B cell (primary cell): ENCODE data around the gene OXTR. TPM values are rescaled to one million over a fixed set of nuclear protein-coding genes. Genes with fewer than 3 reads are reported as not detected.

Experiments used
- ATAC-seq: fragments of 200-7000 bp; cut with Tn5 transposase; one replicate; pipeline ENCODE4 v1.10.0; 2021; ENCODE audit warnings: low read depth, mild to moderate bottlenecking, moderate number of reproducible peaks, moderate library complexity
- CTCF ChIA-PET: fragments of 350-600 bp; sonication (Branson Sonifier 250); formaldehyde crosslinking; loops from one replicate; lab custom pipeline; 2021; ENCODE audit warnings: antibody characterized with exemption, inconsistent platforms; lab: Charles Lee
- POLR2A ChIA-PET: fragments of 350-600 bp; sonication (Branson Sonifier 250); formaldehyde crosslinking; loops from one replicate; lab custom pipeline; 2021; ENCODE audit warnings: antibody characterized with exemption; lab: Charles Lee
- DNase-seq: peaks from one replicate; pipeline ENCODE4 v3.0.0; 2013
- H2AFZ ChIP-seq: 2 replicates; pipeline ENCODE4 v1.6.1; 2012; ENCODE audit warnings: mild to moderate bottlenecking, low read depth, low read length; ENCODE audit not compliant: insufficient read depth, poor library complexity, severe bottlenecking
- H3K27ac ChIP-seq, 2 donors: 1 replicate in 1 of 2; 2 replicates in 1 of 2; pipeline ENCODE4 v1.5.1; 2012 to 2013; ENCODE audit warnings: low read length in 2 of 2, mild to moderate bottlenecking in 2 of 2, moderate library complexity in 1 of 2
- H3K27me3 ChIP-seq, 4 experiments: fragments of 200-600 bp in 1 of 4; sonication (generic) in 1 of 4; replicated peaks in 1 of 4; 1 replicate in 2 of 4; 2 replicates in 2 of 4; pipeline versions ENCODE4 v1.6.1 to v1.7.0; 2013 to 2016; ENCODE audit warnings: low read length in 3 of 4, mild to moderate bottlenecking in 2 of 4, mixed read lengths in 1 of 4, moderate library complexity in 1 of 4; ENCODE audit not compliant: insufficient read depth in 4 of 4, control insufficient read depth in 3 of 4; ENCODE audit errors: control extremely low read depth in 1 of 4
- H3K36me3 ChIP-seq, 2 experiments: replicated peaks in 1 of 2; 1 replicate in 1 of 2; 2 replicates in 1 of 2; pipeline versions ENCODE4 v1.6.1 to v1.7.1; 2013; ENCODE audit warnings: low read length in 1 of 2; ENCODE audit not compliant: insufficient read depth in 2 of 2, control insufficient read depth in 1 of 2; ENCODE audit errors: control extremely low read depth in 1 of 2, extremely low read depth in 1 of 2
- H3K4me1 ChIP-seq, 2 donors: fragments of 200-600 bp in 1 of 2; sonication (generic) in 1 of 2; 1 replicate in 1 of 2; 2 replicates in 1 of 2; pipeline versions ENCODE4 v1.5.1 to v1.6.1; 2013 to 2017; ENCODE audit warnings: low read length in 2 of 2; ENCODE audit not compliant: control insufficient read depth in 2 of 2, insufficient read depth in 2 of 2
- H3K4me2 ChIP-seq: replicated peaks from 2 replicates; pipeline ENCODE3; 2012; ENCODE audit warnings: mild to moderate bottlenecking, low read depth, low read length; ENCODE audit not compliant: poor library complexity, severe bottlenecking
- H3K4me3 ChIP-seq, 5 experiments: fragments of 200-600 bp in 1 of 5; sonication (generic) in 1 of 5; 1 replicate in 3 of 5; 2 replicates in 2 of 5; pipeline versions ENCODE4 v1.5.1 to v1.7.0; 2011 to 2016; ENCODE audit warnings: low read length in 4 of 5, mild to moderate bottlenecking in 4 of 5, low read depth in 2 of 5, control low read depth in 1 of 5, moderate library complexity in 1 of 5; ENCODE audit not compliant: insufficient read depth in 1 of 5; ENCODE audit errors: control extremely low read depth in 1 of 5, extremely low read depth in 1 of 5
- H3K79me2 ChIP-seq: fragments of 200-600 bp; sonication (generic); one replicate; pipeline ENCODE4 v1.6.0; 2016; ENCODE audit warnings: low read length; ENCODE audit not compliant: control insufficient read depth, insufficient read depth
- H3K9ac ChIP-seq: fragments of 200-600 bp; sonication (generic); 2 replicates; pipeline ENCODE4 v1.6.1; 2017; ENCODE audit warnings: mild to moderate bottlenecking, low read length, moderate library complexity
- H3K9me3 ChIP-seq, 3 donors: one replicate each; pipeline versions ENCODE4 v1.6.1 to v1.7.1; 2013; ENCODE audit warnings: low read length in 2 of 3; ENCODE audit not compliant: control insufficient read depth in 2 of 3, insufficient read depth in 1 of 3; ENCODE audit errors: control extremely low read depth in 1 of 3
- H4K20me1 ChIP-seq: 2 replicates; pipeline ENCODE4 v1.6.0; 2012; ENCODE audit warnings: mild to moderate bottlenecking, low read length; ENCODE audit not compliant: insufficient read depth, control insufficient read depth, poor library complexity, severe bottlenecking
- H3K27ac Mint-ChIP-seq: one replicate; pipeline ENCODE4 v1.8.0; 2021; ENCODE audit warnings: mixed read lengths
- H3K27me3 Mint-ChIP-seq: one replicate; pipeline ENCODE4 v1.8.0; 2021; ENCODE audit warnings: mixed read lengths
- H3K4me1 Mint-ChIP-seq: one replicate; pipeline ENCODE4 v1.8.0; 2021; ENCODE audit warnings: mixed read lengths
- H3K4me3 Mint-ChIP-seq: one replicate; pipeline ENCODE4 v1.8.0; 2021; ENCODE audit warnings: mixed read lengths
- H3K9me3 Mint-ChIP-seq: one replicate; pipeline ENCODE4 v1.8.0; 2022; ENCODE audit warnings: mixed read lengths; ENCODE audit not compliant: insufficient read depth
- EZH2 ChIP-seq: IDR thresholded peaks from 2 replicates; pipeline ENCODE4 v1.6.1; 2012; ENCODE audit warnings: borderline replicate concordance, low read depth, mild to moderate bottlenecking, moderate library complexity, low read length; ENCODE audit not compliant: insufficient read depth, poor library complexity, severe bottlenecking
- WGBS: methylation state at CpG from one replicate; pipeline ENCODE4 v1.1.5; 2013; ENCODE audit warnings: missing lambda C conversion rate; ENCODE audit not compliant: insufficient coverage; 5-methylcytosine and 5-hydroxymethylcytosine counted together
- intact Hi-C: fragments of 100-400 bp; cut with micrococcal nuclease; formaldehyde crosslinking; loops from one replicate; pipeline ENCODE4 v1.10.0; 2022
- polyA plus RNA-seq: library from polyadenylated mRNA; depleted of rRNA; stranded (reverse); fragments of >200 nt; gene quantifications from 2 replicates; pipeline ENCODE4 v1.2.3, GENCODE V29; 2012
- total RNA-seq, 2 donors: library from RNA; stranded (reverse); fragments of 120-200 nt in 1 of 2; gene quantifications; 1 replicate in 1 of 2; 2 replicates in 1 of 2; pipeline versions ENCODE4 v1.2.3 to v1.2.4, GENCODE V29; 2013 to 2022
- TF ChIP-seq, protein P1 (sequence below): fragments of 200-600 bp; IDR thresholded peaks from one replicate; pipeline ENCODE4 v1.8.0; 2022; ENCODE audit warnings: antibody characterized with exemption, mild to moderate bottlenecking

The OXTR gene
- total and polyA plus RNA-seq, 2 donors (not counting 1 experiment from before 2014, with no cell fraction given): 0.13 to 0.17 TPM

DNA sequence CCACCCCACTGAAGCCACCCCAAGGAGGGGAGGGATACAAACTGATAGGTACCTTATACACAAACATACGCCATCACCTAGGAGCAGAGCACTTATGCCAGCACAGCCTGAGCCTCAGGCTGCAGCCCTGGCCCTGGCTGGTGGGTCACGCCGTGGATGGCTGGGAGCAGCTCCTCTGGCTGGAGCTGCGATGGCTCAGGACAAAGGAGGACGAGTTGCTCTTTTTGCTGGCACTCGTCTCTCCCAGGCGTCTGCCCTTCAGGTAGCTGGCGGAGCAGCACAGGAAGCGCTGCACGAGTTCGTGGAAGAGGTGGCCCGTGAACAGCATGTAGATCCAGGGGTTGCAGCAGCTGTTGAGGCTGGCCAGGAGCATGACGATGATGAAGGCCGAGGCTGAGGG is 16.6 kb downstream of the OXTR start:
- DNase-seq (no peak), ATAC-seq (no peak)
- Mint-ChIP-seq H3K27me3 (no peaks in the 10 kb centered on the region), H3K4me1 (no peaks in the 10 kb centered on the region), H3K9me3 (no peaks in the 10 kb centered on the region), H3K27ac (no peak overlapping the region), H3K4me3 (no peak overlapping the region)
- H3K4me2 ChIP-seq: no peak overlapping the region
- intact Hi-C loops: no loop called here
- H3K36me3 ChIP-seq: no peaks in the 10 kb centered on the region
- POLR2A ChIA-PET: no interaction called here
- no peaks in the 10 kb centered on the region for H3K27me3 ChIP-seq
- no peaks in the 10 kb centered on the region for H4K20me1 ChIP-seq
- H3K9ac ChIP-seq: no peak overlapping the region
- no peaks in the 10 kb centered on the region for H3K79me2 ChIP-seq
- H2AFZ ChIP-seq: no peak overlapping the region
- 94% methylated on average over 12 of the region's 14 CpGs for WGBS
- H3K9me3 ChIP-seq: peaks cover 0 to 5% (median 0%) of the 10 kb centered on the region in 3 donors
- H3K4me3 ChIP-seq: no peak overlapping the region
- TF ChIP-seq, protein P1, sequence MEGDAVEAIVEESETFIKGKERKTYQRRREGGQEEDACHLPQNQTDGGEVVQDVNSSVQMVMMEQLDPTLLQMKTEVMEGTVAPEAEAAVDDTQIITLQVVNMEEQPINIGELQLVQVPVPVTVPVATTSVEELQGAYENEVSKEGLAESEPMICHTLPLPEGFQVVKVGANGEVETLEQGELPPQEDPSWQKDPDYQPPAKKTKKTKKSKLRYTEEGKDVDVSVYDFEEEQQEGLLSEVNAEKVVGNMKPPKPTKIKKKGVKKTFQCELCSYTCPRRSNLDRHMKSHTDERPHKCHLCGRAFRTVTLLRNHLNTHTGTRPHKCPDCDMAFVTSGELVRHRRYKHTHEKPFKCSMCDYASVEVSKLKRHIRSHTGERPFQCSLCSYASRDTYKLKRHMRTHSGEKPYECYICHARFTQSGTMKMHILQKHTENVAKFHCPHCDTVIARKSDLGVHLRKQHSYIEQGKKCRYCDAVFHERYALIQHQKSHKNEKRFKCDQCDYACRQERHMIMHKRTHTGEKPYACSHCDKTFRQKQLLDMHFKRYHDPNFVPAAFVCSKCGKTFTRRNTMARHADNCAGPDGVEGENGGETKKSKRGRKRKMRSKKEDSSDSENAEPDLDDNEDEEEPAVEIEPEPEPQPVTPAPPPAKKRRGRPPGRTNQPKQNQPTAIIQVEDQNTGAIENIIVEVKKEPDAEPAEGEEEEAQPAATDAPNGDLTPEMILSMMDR: no peak
- no peak for TF ChIP-seq EZH2
- H3K4me1 ChIP-seq: no peaks in the 10 kb centered on the region
- CTCF ChIA-PET: interaction anchor here (1.7 kb wide), 1 partner anchor 16 kb away, joined by 10 read pairs; the partner anchor contains the start of gene OXTR
- H3K27ac ChIP-seq: no peak overlapping the region

DNA sequence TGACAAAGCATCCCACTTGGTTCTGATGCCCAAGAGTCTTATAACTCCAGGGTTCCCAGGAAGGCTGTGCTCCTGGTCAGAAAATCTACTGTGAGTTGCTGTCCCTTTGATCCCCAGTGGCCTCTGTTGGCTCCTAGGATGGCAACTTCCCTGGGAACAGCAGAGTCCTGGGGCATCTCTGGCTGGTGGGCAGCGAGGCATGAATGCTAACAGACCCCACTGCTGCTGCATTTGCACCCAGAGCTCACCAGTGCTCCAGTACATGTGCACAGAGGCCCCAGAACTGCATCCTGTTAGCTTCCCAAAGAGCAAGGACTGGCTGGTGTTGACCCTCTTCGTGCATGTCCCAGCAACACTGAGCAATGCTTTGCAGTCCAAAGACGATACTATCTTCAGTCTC is 20.1 kb downstream of the OXTR start:
- Histone ChIP-seq H3K79me2 (no peaks in the 10 kb centered on the region), H3K27ac (no peak overlapping the region), H3K36me3 (no peaks in the 10 kb centered on the region), H3K9ac (no peak overlapping the region), H2AFZ (no peak overlapping the region), H3K4me3 (no peak overlapping the region), H3K27me3 (no peaks in the 10 kb centered on the region), H3K4me1 (no peaks in the 10 kb centered on the region), H3K9me3 (peaks cover 0 to 5% (median 0%) of the 10 kb centered on the region in 3 donors), H3K4me2 (no peak overlapping the region), H4K20me1 (no peaks in the 10 kb centered on the region)
- DNase-seq (no peak), ATAC-seq (no peak)
- H3K4me3 Mint-ChIP-seq: no peak overlapping the region
- TF ChIP-seq, protein P1: no peak
- TF ChIP-seq EZH2: no peak
- H3K27me3 Mint-ChIP-seq: no peaks in the 10 kb centered on the region
- no peak overlapping the region for H3K27ac Mint-ChIP-seq
- CTCF ChIA-PET: no interaction called here
- intact Hi-C loops: no loop called here
- WGBS: 91% methylated on average over 3 of the region's 3 CpGs
- POLR2A ChIA-PET: no interaction called here
- H3K4me1 Mint-ChIP-seq: no peaks in the 10 kb centered on the region
- no peaks in the 10 kb centered on the region for H3K9me3 Mint-ChIP-seq
